Transverse colon (tissue), 4 donors: ENCODE data around the gene GSTA2. TPM values are rescaled to one million over a fixed set of nuclear protein-coding genes. Genes with fewer than 3 reads are reported as not detected.

Experiments used
- DNase-seq: peaks from one replicate; pipeline ENCODE4 v3.0.0-alpha.2; 2019
- H3K27ac ChIP-seq, 4 donors: fragments of 200-600 bp; sonication (generic); 2 replicates each; pipeline ENCODE4 v1.5.1; 2016 to 2018; ENCODE audit warnings: inconsistent platforms in 4 of 4
- H3K27me3 ChIP-seq: fragments of 200-600 bp; sonication (generic); 2 replicates; pipeline ENCODE4 v1.5.1; 2017; ENCODE audit warnings: inconsistent platforms
- H3K36me3 ChIP-seq, 4 donors: fragments of 200-600 bp; sonication (generic); 2 replicates each; pipeline ENCODE4 v1.5.1; 2017 to 2019; ENCODE audit warnings: inconsistent platforms in 4 of 4
- H3K4me1 ChIP-seq, 4 donors: fragments of 200-600 bp; sonication (generic); 2 replicates each; pipeline ENCODE4 v1.5.1; 2017 to 2020; ENCODE audit warnings: inconsistent platforms in 4 of 4
- H3K4me3 ChIP-seq, 4 donors: fragments of 200-600 bp; sonication (generic); 1 replicate in 1 of 4; 2 replicates in 3 of 4; pipeline versions ENCODE4 v1.5.1 to v1.6.1; 2017 to 2019; ENCODE audit warnings: inconsistent platforms in 4 of 4
- H3K9me3 ChIP-seq, 2 donors: fragments of 200-600 bp; sonication (generic); 2 replicates each; pipeline ENCODE4 v1.5.1; 2017 to 2019; ENCODE audit warnings: inconsistent platforms in 2 of 2
- CTCF ChIP-seq, 5 experiments: fragments of 200-600 bp in 3 of 5; fragments of 450-650 bp in 2 of 5; sonication (generic) in 3 of 5; IDR thresholded peaks; 1 replicate in 2 of 5; 2 replicates in 3 of 5; pipeline ENCODE4 v1.5.1; 2016 to 2017; ENCODE audit warnings: antibody characterized with exemption in 5 of 5, inconsistent platforms in 3 of 5, mild to moderate bottlenecking in 2 of 5, moderate library complexity in 1 of 5
- EP300 ChIP-seq: sonication (generic); formaldehyde crosslinking; IDR thresholded peaks from one replicate; pipeline ENCODE4 v1.6.1; 2017; ENCODE audit warnings: antibody characterized with exemption, low read depth
- POLR2A ChIP-seq: fragments of 450-650 bp; IDR thresholded peaks from one replicate; pipeline ENCODE4 v1.6.1; 2016; ENCODE audit warnings: antibody characterized with exemption, mild to moderate bottlenecking, moderate library complexity
- POLR2AphosphoS5 ChIP-seq, 3 donors: sonication (generic); formaldehyde crosslinking; IDR thresholded peaks; one replicate each; pipeline ENCODE4 v1.6.1; 2016; ENCODE audit warnings: antibody characterized with exemption in 3 of 3
- WGBS, 2 donors: methylation state at CpG; one replicate each; pipeline ENCODE4 v1.1.5; 2018; ENCODE audit warnings: low coverage in 1 of 2; 5-methylcytosine and 5-hydroxymethylcytosine counted together
- in situ Hi-C, 4 donors: fragments of 200-750 bp; cut with MboI; loops; one replicate each; pipeline versions ENCODE4 v1.15.0 to v1.15.1; 2017; ENCODE audit warnings: low sequenced_read_pairs in 3 of 4, low pct_ligation_motif_present in 1 of 4, low pct_unique_long_range_greater_than_20kb in 1 of 4
- intact Hi-C: fragments of 100-400 bp; cut with DNase I; formaldehyde crosslinking; loops from one replicate; pipeline ENCODE4 v1.15.1; 2023; ENCODE audit warnings: low total_unique reads
- total RNA-seq, 4 donors: library from RNA; depleted of rRNA; stranded (reverse); fragments of >200 nt; gene quantifications; one replicate each; pipeline ENCODE4 v1.1.0, GENCODE V29; 2016

The GSTA2 gene
- total RNA-seq, 4 donors from 2014 or later: 1.00 TPM; not detected in 3

GRCh38 chr6:52725143-52725534 lies 38.1 kb downstream of the GSTA2 start:
- peak; percentile 17 for DNase-seq
- Histone ChIP-seq H3K27me3 (no peaks in the 10 kb centered on the region), H3K4me3 (no peak overlapping the region), H3K36me3 (no peaks in the 10 kb centered on the region), H3K9me3 (no peaks in the 10 kb centered on the region), H3K4me1 (peaks cover 3 to 21% (median 12%) of the 10 kb centered on the region in 4 donors), H3K27ac (peak overlapping the region; percentile 69 to 83 (median 74))
- in situ Hi-C loops: no loop called here
- TF ChIP-seq CTCF (IDR thresholded peaks at IDR 0.05): no peak
- no peak for TF ChIP-seq POLR2A
- TF ChIP-seq EP300: no peak
- TF ChIP-seq POLR2AphosphoS5 (IDR thresholded peaks at IDR 0.05): no peak
- intact Hi-C loops: no loop called here
- 11 to 68% methylated on average over 1 to 3 of the region's 3 CpGs for WGBS, 2 donors

- Histone ChIP-seq H3K4me3 (no peak overlapping the region), H3K36me3 (no peaks in the 10 kb centered on the region), H3K4me1 (peaks cover 3 to 21% (median 12%) of the 10 kb centered on the region in 4 donors), H3K9me3 (no peaks in the 10 kb centered on the region), H3K27me3 (no peaks in the 10 kb centered on the region), H3K27ac (peak overlapping the region; percentile 69 to 83 (median 74))
- TF ChIP-seq POLR2A (no peak), CTCF (IDR thresholded peaks at IDR 0.05) (peak; percentile 28 to 74 (median 55)), EP300 (no peak)
- in situ Hi-C loops: no loop called here
- intact Hi-C loops: no loop called here
- WGBS, 2 donors: 65 to 81% methylated on average over 9 to 13 of the region's 13 CpGs
- peak; percentile 81 for DNase-seq
These were observed 38.7 kb downstream of the GSTA2 start for GRCh38 chr6:52724406-52725121.

- no peak for DNase-seq
- H3K27ac ChIP-seq: peak overlapping the region in 3 of 4 donors; percentile 69 to 83 (median 73)
- TF ChIP-seq EP300 (no peak), CTCF (IDR thresholded peaks at IDR 0.05) (no peak), POLR2AphosphoS5 (IDR thresholded peaks at IDR 0.05) (no peak), POLR2A (no peak)
- no peaks in the 10 kb centered on the region for H3K9me3 ChIP-seq
- H3K4me3 ChIP-seq: no peak overlapping the region
- no peaks in the 10 kb centered on the region for H3K36me3 ChIP-seq
- intact Hi-C loops: no loop called here
- no peaks in the 10 kb centered on the region for H3K27me3 ChIP-seq
- H3K4me1 ChIP-seq: peaks cover 3 to 21% (median 12%) of the 10 kb centered on the region in 4 donors
- in situ Hi-C loops: no loop called here
- 55 to 80% methylated on average over 1 to 2 of the region's 2 CpGs for WGBS, 2 donors
These were observed 39.3 kb downstream of the GSTA2 start for GRCh38 chr6:52724042-52724405.

- intact Hi-C loops: no loop called here
- DNase-seq: no peak
- H3K9me3 ChIP-seq: no peaks in the 10 kb centered on the region
- in situ Hi-C loops: no loop called here
- H3K36me3 ChIP-seq: no peaks in the 10 kb centered on the region
- no peak overlapping the region for H3K27ac ChIP-seq
- H3K4me3 ChIP-seq: no peak overlapping the region
- TF ChIP-seq POLR2A (no peak), POLR2AphosphoS5 (IDR thresholded peaks at IDR 0.05) (no peak), EP300 (no peak), CTCF (IDR thresholded peaks at IDR 0.05) (no peak)
- peaks cover 3 to 14% (median 12%) of the 10 kb centered on the region in 4 donors for H3K4me1 ChIP-seq
- no peaks in the 10 kb centered on the region for H3K27me3 ChIP-seq
- 82 to 100% methylated on average over 1 to 2 of the region's 2 CpGs for WGBS, 2 donors
These were observed 43.0 kb downstream of the GSTA2 start for GRCh38 chr6:52720321-52720720.
